ENCODE data around the gene ZNF184. TPM values are rescaled to one million over a fixed set of nuclear protein-coding genes. Genes with fewer than 3 reads are reported as not detected.
A peak's percentile ranks its signal among the peaks of the same experiment; 100 is the strongest.

Gene ZNF184
- total and polyA plus RNA-seq, 9 of the 15 experiments (the other 6 are each of a cell fraction or from before 2014, with no cell fraction given): 7.6 to 22.2 (median 12.8) TPM

GRCh38 chr6:27505209-27506027 is 32.5 kb upstream of the ZNF184 start (continued):
- TF ChIP-seq ZNF639 (CRISPR knock-in tag; conservative IDR thresholded peaks at IDR 0.05 in 1 of 2, IDR thresholded peaks at IDR 0.05 in 1 of 2) (no peak), TCF15 (CRISPR knock-in tag; IDR thresholded peaks at IDR 0.05) (no peak), ZNF445 (CRISPR knock-in tag; IDR thresholded peaks at IDR 0.05; ENCODE audit: low read depth) (no peak), JUN (IDR thresholded peaks at IDR 0.05; ENCODE audit: borderline replicate concordance, low read depth, low read length) (peak; percentile 55; the same call in 1 of the 2 replicates), JUN (CRISPR knock-in tag; IDR thresholded peaks at IDR 0.05; ENCODE audit: borderline replicate concordance) (no peak), ESRRA (IDR thresholded peaks at IDR 0.05; ENCODE audit: borderline replicate concordance, low read depth) (peak; percentile 64; the same call in 1 of the 2 replicates), ZNF586 (CRISPR knock-in tag; conservative IDR thresholded peaks at IDR 0.05) (no peak), ZNF449 (CRISPR knock-in tag; IDR thresholded peaks at IDR 0.05) (no peak), KLF1 (tag; IDR thresholded peaks at IDR 0.05) (no peak), RHOXF2B (CRISPR knock-in tag; conservative IDR thresholded peaks at IDR 0.05) (no peak), GTF2F1 (IDR thresholded peaks at IDR 0.05; ENCODE audit: low read depth, low read length) (peak; percentile 47; the same call in 1 of the 2 replicates), MNT (conservative IDR thresholded peaks at IDR 0.05) (peak; percentile 23 to 50; a peak in 1 of 4 replicates), GATAD2B (IDR thresholded peaks at IDR 0.05; ENCODE audit: borderline replicate concordance) (peak; percentile 93), AFF1 (IDR thresholded peaks at IDR 0.05; ENCODE audit: low read depth in 1 of 2, partially characterized antibody in 2 of 2) (peak; percentile 57 to 89), SNAPC5 (CRISPR knock-in tag; IDR thresholded peaks at IDR 0.05) (no peak), ZNF184 (CRISPR knock-in tag; IDR thresholded peaks at IDR 0.05) (no peak)

All from K562 (cell line).